AG09309 (cell line): ENCODE results near the gene FAM200C.

Experiments
- DNase-seq: peaks from one replicate; pipeline ENCODE4 v3.0.0-alpha.2; 2010; ENCODE audit warnings: low read depth
- H3K4me3 ChIP-seq: 2 replicates; pipeline ENCODE4 v1.5.1; 2011; ENCODE audit warnings: mild to moderate bottlenecking, low read depth, low read length, moderate library complexity; ENCODE audit not compliant: control insufficient read depth
- CTCF ChIP-seq: IDR thresholded peaks from 2 replicates; pipeline ENCODE4 v1.5.1; 2011; ENCODE audit warnings: mild to moderate bottlenecking, low read depth, low read length, inconsistent platforms; ENCODE audit not compliant: insufficient read depth, control insufficient read depth; ENCODE audit errors: missing control alignments

The FAM200C gene

GRCh38 chr5:160399402-160400353 lies at the start of gene FAM200C:
TSS of gene FAM200C (minus strand) at chr5:160400054. CDS start at chr5:160395490, 4,564 bp downstream.
- no peak for TF ChIP-seq CTCF
- DNase-seq: peak; percentile 81
- peak within 1 kb of the TSS; percentile 81 for H3K4me3 ChIP-seq

GRCh38 chr5:160449458-160449857 lies 49.6 kb upstream of the FAM200C start:
- H3K4me3 ChIP-seq: no peak overlapping the region
- no peak for TF ChIP-seq CTCF

GRCh38 chr5:160448886-160449285 lies 49.0 kb upstream of the FAM200C start:
- no peak for DNase-seq
- no peak overlapping the region for H3K4me3 ChIP-seq
- no peak for TF ChIP-seq CTCF

More at GRCh38 chr5:160449458-160449857, 49.6 kb upstream of the FAM200C start:
- no peak for DNase-seq

GRCh38 chr5:160445751-160446150 lies 45.9 kb upstream of the FAM200C start:
- no peak for DNase-seq
- no peak for TF ChIP-seq CTCF
- H3K4me3 ChIP-seq: no peak overlapping the region

- no peak for DNase-seq
- TF ChIP-seq CTCF: no peak
- H3K4me3 ChIP-seq: no peak overlapping the region
Measured at GRCh38 chr5:160445132-160445531, 45.3 kb upstream of the FAM200C start.

- TF ChIP-seq CTCF: no peak
- H3K4me3 ChIP-seq: no peak overlapping the region
- DNase-seq: no peak
Measured at GRCh38 chr5:160444407-160444806, 44.6 kb upstream of the FAM200C start.
